Liver (tissue), 9 donors: ENCODE measurements around the gene KCNMB1. TPM values are rescaled to one million over a fixed set of nuclear protein-coding genes. Genes with fewer than 3 reads are reported as not detected.

Experiments
- DNase-seq: peaks from one replicate; pipeline ENCODE4 v3.0.0-alpha.2; 2017; ENCODE audit warnings: low spot score
- H3K27ac ChIP-seq, 2 donors: one replicate each; pipeline ENCODE4 v1.7.0; 2013; ENCODE audit warnings: inconsistent platforms in 2 of 2, low read length in 2 of 2, control low read depth in 1 of 2, low read depth in 1 of 2, mild to moderate bottlenecking in 1 of 2
- H3K27me3 ChIP-seq, 4 donors: one replicate each; pipeline versions ENCODE4 v1.6.1 to v1.7.0; 2013; ENCODE audit warnings: low read length in 3 of 4, inconsistent platforms in 1 of 4, mild to moderate bottlenecking in 1 of 4, moderate library complexity in 1 of 4; ENCODE audit not compliant: control insufficient read depth in 4 of 4, insufficient read depth in 4 of 4
- H3K36me3 ChIP-seq, 4 donors: one replicate each; pipeline versions ENCODE4 v1.6.1 to v1.7.0; 2013; ENCODE audit warnings: low read length in 3 of 4, mild to moderate bottlenecking in 3 of 4, low read depth in 1 of 4, moderate library complexity in 1 of 4; ENCODE audit not compliant: control insufficient read depth in 4 of 4, insufficient read depth in 3 of 4
- H3K4me1 ChIP-seq, 4 donors: one replicate each; pipeline versions ENCODE4 v1.6.1 to v1.7.0; 2013; ENCODE audit warnings: low read length in 3 of 4, mild to moderate bottlenecking in 3 of 4, moderate library complexity in 1 of 4; ENCODE audit not compliant: control insufficient read depth in 4 of 4, insufficient read depth in 4 of 4
- H3K4me3 ChIP-seq, 3 donors: one replicate each; pipeline versions ENCODE4 v1.6.1 to v1.7.0; 2013; ENCODE audit warnings: low read length in 3 of 3, control low read depth in 1 of 3, low read depth in 1 of 3, mild to moderate bottlenecking in 1 of 3
- H3K9ac ChIP-seq, 2 donors: one replicate each; pipeline ENCODE4 v1.7.0; 2013; ENCODE audit warnings: low read length in 2 of 2, mild to moderate bottlenecking in 2 of 2, moderate library complexity in 2 of 2, control low read depth in 1 of 2, low read depth in 1 of 2
- H3K9me3 ChIP-seq, 4 donors: one replicate each; pipeline versions ENCODE4 v1.6.1 to v1.7.0; 2013; ENCODE audit warnings: low read length in 3 of 4; ENCODE audit not compliant: control insufficient read depth in 4 of 4
- ATF3 ChIP-seq: IDR thresholded peaks from 2 replicates; pipeline ENCODE4 v1.6.1; 2016; ENCODE audit warnings: antibody characterized with exemption
- CTCF ChIP-seq: fragments of 150-350 bp; IDR thresholded peaks from 2 replicates; pipeline ENCODE4 v1.5.1; 2017; ENCODE audit warnings: improper control_type of control experiment, low read depth, low read length; ENCODE audit not compliant: missing input control
- EGR1 ChIP-seq, 2 donors: IDR thresholded peaks; 2 replicates each; pipeline ENCODE4 v1.6.1; 2016 to 2018; ENCODE audit warnings: antibody characterized with exemption in 2 of 2, low read depth in 2 of 2
- FOXA1 ChIP-seq: IDR thresholded peaks from 2 replicates; pipeline ENCODE4 v1.6.1; 2016; ENCODE audit warnings: antibody characterized with exemption
- FOXA2 ChIP-seq: IDR thresholded peaks from 2 replicates; pipeline ENCODE4 v1.6.1; 2016; ENCODE audit warnings: antibody characterized with exemption
- GABPA ChIP-seq, 2 donors: IDR thresholded peaks in 1 of 2; conservative IDR thresholded peaks in 1 of 2; 2 replicates each; pipeline ENCODE4 v1.6.1; 2016; ENCODE audit warnings: antibody characterized with exemption in 2 of 2, mild to moderate bottlenecking in 1 of 2, moderate library complexity in 1 of 2
- HNF4A ChIP-seq, 2 donors: conservative IDR thresholded peaks; 2 replicates each; pipeline ENCODE4 v1.6.1; 2016; ENCODE audit warnings: antibody characterized with exemption in 2 of 2, mild to moderate bottlenecking in 2 of 2
- HNF4G ChIP-seq: IDR thresholded peaks from 2 replicates; pipeline ENCODE4 v1.6.1; 2016; ENCODE audit warnings: antibody characterized with exemption
- JUND ChIP-seq, 2 donors: IDR thresholded peaks; 2 replicates each; pipeline ENCODE4 v1.6.1; 2016; ENCODE audit warnings: antibody characterized with exemption in 2 of 2
- MAX ChIP-seq: IDR thresholded peaks from 2 replicates; pipeline ENCODE4 v1.6.1; 2016; ENCODE audit warnings: antibody characterized with exemption
- NR2F2 ChIP-seq: IDR thresholded peaks from 2 replicates; pipeline ENCODE4 v1.6.1; 2016; ENCODE audit warnings: antibody characterized with exemption
- RAD21 ChIP-seq, 2 donors: IDR thresholded peaks; 2 replicates each; pipeline ENCODE4 v1.6.1; 2016; ENCODE audit warnings: antibody characterized with exemption in 2 of 2, mild to moderate bottlenecking in 2 of 2
- REST ChIP-seq: IDR thresholded peaks from 2 replicates; pipeline ENCODE4 v1.6.1; 2016; ENCODE audit warnings: antibody characterized with exemption, mild to moderate bottlenecking
- RXRA ChIP-seq, 2 donors: IDR thresholded peaks; 2 replicates each; pipeline ENCODE4 v1.6.1; 2017 to 2018; ENCODE audit warnings: antibody characterized with exemption in 2 of 2, mild to moderate bottlenecking in 1 of 2
- SP1 ChIP-seq: IDR thresholded peaks from 2 replicates; pipeline ENCODE4 v1.6.1; 2018; ENCODE audit warnings: antibody characterized with exemption, mild to moderate bottlenecking
- TAF1 ChIP-seq: conservative IDR thresholded peaks from 2 replicates; pipeline ENCODE4 v1.6.1; 2016; ENCODE audit warnings: antibody characterized with exemption, mild to moderate bottlenecking
- YY1 ChIP-seq: IDR thresholded peaks from 2 replicates; pipeline ENCODE4 v1.6.1; 2016; ENCODE audit warnings: antibody characterized with exemption, mild to moderate bottlenecking
- ZBTB33 ChIP-seq: IDR thresholded peaks from 2 replicates; pipeline ENCODE4 v1.6.1; 2016; ENCODE audit warnings: antibody characterized with exemption
- WGBS: extraction: QIAGEN DNeasy Blood & Tissue Kit; methylation state at CpG from one replicate; pipeline ENCODE4 v1.1.7; 2013; 5-methylcytosine and 5-hydroxymethylcytosine counted together
- polyA plus RNA-seq, 2 donors: library from polyadenylated mRNA; stranded (reverse) in 1 of 2; unstranded in 1 of 2; fragments of 200-250 nt in 1 of 2; fragments of >200 nt in 1 of 2; fragmentation: Nextera tagmentation in 1 of 2; extraction: Ambion mirVana in 1 of 2; gene quantifications; one replicate each; pipeline versions ENCODE4 v1.2.1 to v1.2.3, GENCODE V29; 2013 to 2015
- total RNA-seq, 2 donors: library from RNA; depleted of rRNA; stranded (reverse); fragments of >200 nt; gene quantifications; one replicate each; pipeline ENCODE4 v1.2.3, GENCODE V29; 2014
- donor health status: healthy.
- donor health status: healthy.
- donor health status: healthy.
- donor health status: healthy.
- donor health status: healthy.

Gene KCNMB1
- total and polyA plus RNA-seq, 4 donors, result 0.04 to 0.31 (median 0.20) TPM

- DNase-seq, result no peak
- 92% methylated on average over 3 of the region's 3 CpGs for WGBS
- no peaks in the 10 kb centered on the region for H3K9me3 ChIP-seq
- TF ChIP-seq CTCF (no peak), HNF4G (no peak), REST (no peak), ZBTB33 (no peak), RAD21 (IDR thresholded peaks at IDR 0.05) (no peak), HNF4A (conservative IDR thresholded peaks at IDR 0.05) (no peak), YY1 (no peak), FOXA2 (no peak), RXRA (IDR thresholded peaks at IDR 0.05) (no peak), NR2F2 (no peak), SP1 (no peak), FOXA1 (no peak), GABPA (IDR thresholded peaks at IDR 0.05 in 1 of 2, conservative IDR thresholded peaks at IDR 0.05 in 1 of 2) (no peak), MAX (no peak), TAF1 (no peak), JUND (IDR thresholded peaks at IDR 0.05) (no peak), EGR1 (IDR thresholded peaks at IDR 0.05; ENCODE audit: low read depth in 2 of 2) (no peak), ATF3 (no peak)
- peaks cover 0 to 4% (median 0%) of the 10 kb centered on the region in 4 donors for H3K27me3 ChIP-seq
- H3K27ac ChIP-seq, result no peak overlapping the region
- H3K36me3 ChIP-seq, result no peaks in the 10 kb centered on the region
- H3K4me3 ChIP-seq, result no peak overlapping the region
- no peaks in the 10 kb centered on the region for H3K4me1 ChIP-seq
- H3K9ac ChIP-seq, result no peak overlapping the region
Observed at GRCh38 chr5:170426149-170426767, 37.1 kb upstream of the KCNMB1 start.
